T-helper 2 cell treated with Interferon-gamma antibody and Interleukin-4, amounts not matched to agents 5 μg/mL and 100 μg/mL, for 36 hours (primary cell): Measurements from ENCODE around the gene GPC3.

Source experiments
- DNase-seq: peaks from one replicate; pipeline ENCODE4 v3.0.0; 2021; ENCODE audit warnings: low spot score
- H3K27ac Mint-ChIP-seq: one replicate; pipeline ENCODE4 v1.8.0; 2021; ENCODE audit warnings: mild to moderate bottlenecking, mixed read lengths
- H3K27me3 Mint-ChIP-seq: one replicate; pipeline ENCODE4 v1.8.0; 2021; ENCODE audit warnings: low read depth, mixed read lengths
- H3K36me3 Mint-ChIP-seq: one replicate; pipeline ENCODE4 v1.8.0; 2021; ENCODE audit warnings: low read depth, mixed read lengths
- H3K4me1 Mint-ChIP-seq: one replicate; pipeline ENCODE4 v1.8.0; 2021; ENCODE audit warnings: low read depth, mixed read lengths
- H3K4me3 Mint-ChIP-seq: one replicate; pipeline ENCODE4 v1.8.0; 2022; ENCODE audit warnings: mild to moderate bottlenecking, moderate library complexity, mixed read lengths
- H3K9me3 Mint-ChIP-seq: one replicate; pipeline ENCODE4 v1.8.0; 2021; ENCODE audit warnings: mixed read lengths

GPC3 gene

GRCh38 chrX:133677123-133678063 lies 308.0 kb downstream of the GPC3 start:
- Mint-ChIP-seq H3K4me3 (no peak overlapping the region), H3K9me3 (no peaks in the 10 kb centered on the region), H3K36me3 (no peaks in the 10 kb centered on the region), H3K4me1 (peaks cover 7% of the 10 kb centered on the region), H3K27me3 (no peaks in the 10 kb centered on the region), H3K27ac (no peak overlapping the region)
- DNase-seq: no peak

DNA sequence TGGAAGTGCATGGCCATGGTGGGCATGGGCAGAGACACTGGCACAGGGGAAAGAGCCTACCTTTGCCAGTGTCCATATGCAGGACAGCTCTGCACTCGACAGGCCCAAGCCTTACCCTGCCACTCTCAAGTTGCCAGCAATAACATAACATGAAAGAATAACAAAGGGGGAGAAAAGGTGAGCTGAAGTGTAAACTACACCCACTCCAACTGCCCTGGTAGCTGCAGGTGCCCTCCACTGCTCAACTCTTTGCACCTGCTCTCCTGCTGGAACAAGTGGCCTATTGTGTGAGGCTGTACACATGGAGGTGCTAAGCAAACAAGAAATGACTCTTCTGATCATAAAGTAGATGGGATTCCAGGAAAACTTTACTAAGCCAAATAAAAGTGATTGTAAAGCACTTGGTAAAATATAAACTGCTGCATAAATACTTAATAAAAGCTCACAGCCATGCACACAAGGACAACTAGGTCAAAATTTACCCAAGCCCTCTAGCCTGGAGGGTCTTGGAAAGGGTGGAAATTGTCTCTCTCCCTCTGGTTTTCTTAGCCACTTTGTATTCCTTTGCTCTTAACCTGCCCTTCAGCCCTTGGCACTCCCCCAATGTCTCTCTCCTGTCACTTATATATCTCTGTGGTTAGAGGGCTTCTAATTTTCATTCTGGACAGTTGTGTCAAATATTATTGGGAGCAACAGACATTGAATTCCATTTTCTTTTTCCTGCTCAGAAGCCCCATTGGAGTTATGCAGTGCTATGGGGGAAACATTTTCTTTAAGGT lies 308.9 kb downstream of the GPC3 start:
- H3K9me3 Mint-ChIP-seq: no peaks in the 10 kb centered on the region
- H3K4me3 Mint-ChIP-seq: no peak overlapping the region
- no peak for DNase-seq
- no peak overlapping the region for H3K27ac Mint-ChIP-seq
- peaks cover 4% of the 10 kb centered on the region for H3K4me1 Mint-ChIP-seq
- no peaks in the 10 kb centered on the region for H3K36me3 Mint-ChIP-seq
- no peaks in the 10 kb centered on the region for H3K27me3 Mint-ChIP-seq

DNA sequence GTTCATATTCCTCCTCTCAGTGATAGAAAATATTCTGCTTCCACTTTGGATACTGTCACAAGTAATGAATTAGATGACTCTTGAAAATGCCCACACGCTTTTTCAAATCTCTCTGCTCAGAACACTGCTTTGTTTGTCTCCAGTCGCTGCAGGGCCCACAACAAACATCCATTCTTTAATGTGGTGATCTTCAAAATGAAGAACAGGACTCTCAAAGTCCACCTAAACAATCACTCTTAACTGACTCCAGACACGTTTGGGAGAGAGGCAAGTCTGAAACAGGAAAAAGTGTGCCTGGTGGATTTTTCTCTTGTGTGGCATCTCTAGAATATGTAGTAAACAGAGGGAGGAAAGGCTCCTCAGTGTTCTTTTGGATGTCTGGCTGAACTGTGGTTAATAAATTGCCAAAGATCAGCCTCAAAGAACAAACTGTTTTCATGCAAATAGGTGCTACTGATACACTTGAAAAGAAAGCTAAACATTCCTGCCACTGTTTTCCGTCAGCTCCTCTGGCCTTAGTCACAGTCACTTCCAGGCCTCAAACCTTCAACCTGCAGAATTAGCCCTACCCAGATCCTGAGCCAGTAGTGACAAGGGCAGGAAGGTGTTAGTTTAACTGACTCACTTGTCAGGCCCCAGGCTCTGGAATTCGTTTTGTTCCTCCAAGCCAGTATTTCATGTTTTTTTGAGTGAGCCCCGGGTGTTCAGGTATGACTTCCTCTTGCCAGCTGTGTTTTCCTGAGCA lies 310.5 kb downstream of the GPC3 start:
- no peak for DNase-seq
- Mint-ChIP-seq H3K4me3 (no peak overlapping the region), H3K4me1 (no peaks in the 10 kb centered on the region), H3K36me3 (no peaks in the 10 kb centered on the region), H3K27ac (no peak overlapping the region), H3K27me3 (no peaks in the 10 kb centered on the region), H3K9me3 (no peaks in the 10 kb centered on the region)

DNA sequence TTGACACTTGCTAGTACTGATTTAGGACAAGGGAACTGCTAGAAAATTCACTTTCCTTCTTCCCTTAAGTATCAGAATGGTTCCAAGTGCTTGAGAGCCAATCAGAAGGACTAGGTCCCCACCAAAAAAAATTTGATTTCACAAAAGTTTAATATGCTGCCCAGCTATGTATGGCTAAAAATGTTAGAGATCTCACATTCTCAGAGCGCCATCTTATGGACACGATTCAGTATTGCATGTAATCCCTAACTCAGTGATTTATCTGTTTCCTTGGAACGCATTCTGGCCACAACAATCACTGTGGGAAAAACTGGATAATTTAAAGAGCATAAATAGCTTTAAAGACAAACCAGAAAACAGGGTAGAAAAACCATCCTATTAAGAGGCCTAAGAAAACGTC lies 315.0 kb downstream of the GPC3 start:
- H3K36me3 Mint-ChIP-seq: no peaks in the 10 kb centered on the region
- no peaks in the 10 kb centered on the region for H3K27me3 Mint-ChIP-seq
- H3K9me3 Mint-ChIP-seq: no peaks in the 10 kb centered on the region
- no peak overlapping the region for H3K4me3 Mint-ChIP-seq
- no peak overlapping the region for H3K27ac Mint-ChIP-seq
- no peak for DNase-seq
- H3K4me1 Mint-ChIP-seq: no peaks in the 10 kb centered on the region

- Mint-ChIP-seq H3K36me3 (no peaks in the 10 kb centered on the region), H3K4me3 (no peak overlapping the region), H3K9me3 (no peaks in the 10 kb centered on the region), H3K4me1 (no peaks in the 10 kb centered on the region), H3K27ac (no peak overlapping the region), H3K27me3 (no peaks in the 10 kb centered on the region)
- DNase-seq: no peak
Measured at GRCh38 chrX:133669214-133669613, 316.2 kb downstream of the GPC3 start.

DNA sequence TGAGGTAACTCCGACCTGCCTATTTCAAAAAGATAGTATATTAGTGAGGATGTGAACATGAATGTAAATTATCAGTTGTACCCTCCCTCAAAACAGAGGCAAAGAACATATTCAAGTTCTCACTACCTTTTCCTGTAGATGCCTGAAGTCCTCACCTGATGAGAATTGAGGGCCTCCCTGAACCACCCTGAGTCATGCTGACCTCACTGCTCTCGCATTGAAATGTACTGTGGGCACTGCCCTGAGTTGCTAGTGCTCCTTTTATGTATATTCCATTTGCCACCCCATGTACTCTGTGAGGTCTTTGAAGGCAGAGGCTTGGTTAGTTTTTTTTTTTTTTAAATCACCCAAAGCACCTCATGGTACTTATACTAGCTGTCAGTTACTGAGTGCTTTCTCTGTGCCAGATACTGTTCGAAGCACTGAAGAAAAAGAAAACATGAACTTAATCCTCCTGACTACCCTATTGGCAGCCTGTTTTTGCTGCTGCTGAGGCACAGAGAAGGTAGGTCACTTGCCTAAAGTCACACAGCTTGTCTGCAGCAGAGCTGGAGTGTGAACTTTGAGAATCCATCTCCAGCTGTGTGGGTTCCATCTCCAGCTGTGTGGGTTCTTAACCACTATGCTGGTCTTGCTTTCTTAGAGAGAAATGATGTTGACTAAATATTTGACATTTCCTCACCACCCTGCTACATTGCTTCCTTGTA lies 317.0 kb downstream of the GPC3 start:
- no peaks in the 10 kb centered on the region for H3K9me3 Mint-ChIP-seq
- no peaks in the 10 kb centered on the region for H3K36me3 Mint-ChIP-seq
- DNase-seq: no peak
- H3K4me1 Mint-ChIP-seq: no peaks in the 10 kb centered on the region
- H3K27me3 Mint-ChIP-seq: no peaks in the 10 kb centered on the region
- no peak overlapping the region for H3K4me3 Mint-ChIP-seq
- H3K27ac Mint-ChIP-seq: no peak overlapping the region

- no peak overlapping the region for H3K4me3 Mint-ChIP-seq
- DNase-seq: no peak
- no peaks in the 10 kb centered on the region for H3K36me3 Mint-ChIP-seq
- no peaks in the 10 kb centered on the region for H3K4me1 Mint-ChIP-seq
- no peak overlapping the region for H3K27ac Mint-ChIP-seq
- no peaks in the 10 kb centered on the region for H3K9me3 Mint-ChIP-seq
- H3K27me3 Mint-ChIP-seq: no peaks in the 10 kb centered on the region
Measured at GRCh38 chrX:133666256-133666655, 319.1 kb downstream of the GPC3 start.

DNA sequence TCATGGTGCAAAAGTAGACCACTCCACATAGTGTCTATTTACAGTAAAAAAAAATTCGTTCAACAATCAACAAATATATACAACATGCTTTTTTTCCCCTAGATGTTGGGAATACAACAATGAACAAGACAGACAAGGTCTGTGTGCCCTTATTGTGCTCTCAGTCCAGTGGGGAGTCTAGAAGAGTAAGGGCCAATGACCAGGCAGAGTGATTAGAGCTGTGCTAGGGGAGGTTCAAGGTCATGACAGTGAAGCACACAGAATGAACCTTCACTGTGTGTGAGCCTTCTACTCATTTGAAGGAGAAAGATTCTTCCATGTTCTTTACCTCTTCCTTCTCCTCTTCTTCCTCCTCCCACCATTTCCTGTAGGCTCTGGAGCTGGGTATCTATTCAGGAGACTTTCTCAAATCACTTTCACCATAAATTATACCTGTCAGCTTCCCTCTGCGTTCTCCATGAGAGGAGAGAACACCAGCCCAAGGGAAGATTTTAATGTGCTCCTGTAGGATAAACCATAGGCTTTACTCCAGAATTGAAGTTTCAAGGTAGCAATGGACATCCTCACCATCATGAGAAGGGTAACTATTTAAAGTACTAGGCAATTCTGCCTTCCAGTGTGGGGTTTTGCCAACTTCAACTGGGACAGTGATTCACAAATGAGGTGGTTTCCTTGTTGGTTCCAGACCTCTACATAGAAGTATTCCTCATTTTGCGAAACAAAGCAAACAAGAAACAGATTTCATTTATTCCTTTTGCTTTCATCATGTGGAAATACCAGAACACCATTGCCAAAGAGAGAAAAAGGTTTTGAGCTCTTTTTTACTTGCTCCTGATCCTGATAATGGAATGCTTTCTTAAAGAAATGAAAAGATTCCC lies 323.2 kb downstream of the GPC3 start:
- H3K27ac Mint-ChIP-seq: no peak overlapping the region
- H3K36me3 Mint-ChIP-seq: no peaks in the 10 kb centered on the region
- H3K4me1 Mint-ChIP-seq: no peaks in the 10 kb centered on the region
- no peaks in the 10 kb centered on the region for H3K9me3 Mint-ChIP-seq
- no peak for DNase-seq
- H3K4me3 Mint-ChIP-seq: no peak overlapping the region
- H3K27me3 Mint-ChIP-seq: no peaks in the 10 kb centered on the region

DNA sequence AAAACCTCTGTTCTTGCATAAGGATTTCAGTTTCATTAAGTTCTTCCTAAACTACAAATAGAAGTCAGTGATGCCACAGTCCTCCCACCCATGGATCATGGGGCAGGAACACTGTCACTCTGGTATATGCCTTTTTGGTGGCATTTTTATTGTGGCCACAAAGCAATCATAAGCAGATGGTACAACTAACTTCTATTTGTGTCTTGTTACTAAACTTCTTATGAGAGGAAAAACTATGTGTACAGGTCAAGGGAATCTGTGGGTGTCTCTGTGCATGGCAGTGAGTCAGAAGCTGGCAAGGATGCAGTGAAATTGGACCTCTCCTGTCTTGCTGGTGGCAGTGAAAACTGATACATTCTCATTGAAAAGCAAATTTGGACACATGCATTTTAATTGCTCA lies 325.1 kb downstream of the GPC3 start:
- no peak for DNase-seq
- Mint-ChIP-seq H3K36me3 (no peaks in the 10 kb centered on the region), H3K4me1 (no peaks in the 10 kb centered on the region)

GRCh38 chrX:133658293-133658911 lies 327.0 kb downstream of the GPC3 start:
- Mint-ChIP-seq H3K27me3 (no peaks in the 10 kb centered on the region), H3K4me1 (no peaks in the 10 kb centered on the region), H3K27ac (no peak overlapping the region), H3K9me3 (no peaks in the 10 kb centered on the region), H3K36me3 (no peaks in the 10 kb centered on the region), H3K4me3 (no peak overlapping the region)
- DNase-seq: no peak

More for the DNA sequence above, 325.1 kb downstream of the GPC3 start:
- Mint-ChIP-seq H3K27me3 (no peaks in the 10 kb centered on the region), H3K9me3 (no peaks in the 10 kb centered on the region), H3K4me3 (no peak overlapping the region), H3K27ac (no peak overlapping the region)

DNA sequence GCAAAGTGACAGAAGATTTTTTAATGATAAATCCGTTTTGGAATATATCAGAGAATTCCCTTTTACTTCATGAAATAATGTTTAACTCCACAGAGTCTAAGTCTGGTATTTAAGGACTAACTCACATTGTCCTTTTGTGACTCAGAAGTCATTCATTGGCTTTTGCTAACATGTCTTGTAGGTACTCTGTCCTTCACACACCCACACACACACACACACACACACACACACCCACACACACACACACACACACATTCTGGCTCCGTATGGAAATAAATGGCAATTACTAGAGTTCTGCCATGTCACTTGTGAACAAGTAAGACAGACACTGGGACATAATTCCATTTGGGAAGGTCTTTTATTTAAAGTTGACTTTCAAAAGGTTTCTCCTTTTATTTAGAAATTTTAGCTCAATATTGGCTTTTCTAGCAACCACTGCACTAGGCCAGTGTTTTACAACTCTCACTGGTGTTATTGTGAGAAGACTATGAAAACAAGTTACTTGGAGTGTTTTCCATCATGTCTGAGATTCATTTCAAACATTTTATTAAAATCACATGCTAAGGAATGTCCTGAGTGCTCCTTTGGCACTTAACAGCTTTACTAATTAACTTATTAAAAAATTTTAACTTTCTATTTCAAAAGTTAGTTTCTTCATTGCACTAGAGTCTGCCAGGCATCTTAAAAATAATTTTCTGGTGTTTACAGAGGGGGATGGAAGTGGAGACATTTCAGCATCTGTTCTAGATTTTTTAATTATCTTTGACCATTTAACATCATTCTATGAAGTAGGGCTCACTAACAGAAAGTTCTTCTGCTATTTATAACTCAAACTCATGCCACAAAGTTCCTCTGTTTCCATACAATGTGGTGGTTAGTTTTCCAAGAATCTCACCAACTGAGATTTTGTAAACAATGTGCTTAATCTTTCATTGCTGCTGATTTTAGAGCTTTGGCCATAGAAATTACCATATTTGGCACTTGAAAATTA lies 329.8 kb downstream of the GPC3 start:
- no peaks in the 10 kb centered on the region for H3K9me3 Mint-ChIP-seq
- DNase-seq: no peak
- H3K36me3 Mint-ChIP-seq: no peaks in the 10 kb centered on the region
- H3K4me3 Mint-ChIP-seq: no peak overlapping the region
- no peaks in the 10 kb centered on the region for H3K27me3 Mint-ChIP-seq
- H3K27ac Mint-ChIP-seq: no peak overlapping the region
- no peaks in the 10 kb centered on the region for H3K4me1 Mint-ChIP-seq

DNA sequence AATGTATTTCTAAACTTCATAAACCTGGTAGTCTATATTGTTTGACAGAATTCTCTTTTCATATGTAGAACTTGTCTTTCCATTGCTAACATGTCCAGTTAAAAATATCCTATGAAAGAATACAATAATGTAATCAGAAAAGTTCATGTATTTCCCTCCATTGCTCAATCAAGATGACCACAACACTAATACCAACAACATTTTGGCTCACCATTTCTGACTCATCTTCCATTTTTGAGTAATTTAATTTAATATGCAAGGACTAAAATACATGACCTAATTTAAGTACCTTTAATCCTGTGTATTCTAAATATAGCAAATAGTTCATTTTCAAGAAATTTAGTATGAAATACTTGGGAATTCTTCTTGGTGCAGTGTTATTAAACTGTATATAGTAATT lies 330.6 kb downstream of the GPC3 start:
- H3K27me3 Mint-ChIP-seq: no peaks in the 10 kb centered on the region
- H3K4me1 Mint-ChIP-seq: no peaks in the 10 kb centered on the region
- H3K9me3 Mint-ChIP-seq: no peaks in the 10 kb centered on the region
- no peaks in the 10 kb centered on the region for H3K36me3 Mint-ChIP-seq
- no peak for DNase-seq
- H3K27ac Mint-ChIP-seq: no peak overlapping the region
- no peak overlapping the region for H3K4me3 Mint-ChIP-seq
